AG10803 (cell line): ENCODE results near the gene GRAMD2A.

Source experiments
- DNase-seq: peaks from one replicate; pipeline ENCODE4 v3.0.0; 2010; ENCODE audit warnings: low read depth
- H3K4me3 ChIP-seq: 2 replicates; pipeline ENCODE4 v1.5.1; 2011; ENCODE audit warnings: mild to moderate bottlenecking, low read length, control low read depth
- TF ChIP-seq, protein P1 (sequence below): conservative IDR thresholded peaks from 2 replicates; pipeline ENCODE4 v1.5.1; 2011; ENCODE audit warnings: mild to moderate bottlenecking, low read length, control low read depth, inconsistent platforms

GRAMD2A gene

GRCh38 chr15:72236381-72237003 lies 38.9 kb upstream of the GRAMD2A start:
- no peak for DNase-seq
- TF ChIP-seq, protein P1, sequence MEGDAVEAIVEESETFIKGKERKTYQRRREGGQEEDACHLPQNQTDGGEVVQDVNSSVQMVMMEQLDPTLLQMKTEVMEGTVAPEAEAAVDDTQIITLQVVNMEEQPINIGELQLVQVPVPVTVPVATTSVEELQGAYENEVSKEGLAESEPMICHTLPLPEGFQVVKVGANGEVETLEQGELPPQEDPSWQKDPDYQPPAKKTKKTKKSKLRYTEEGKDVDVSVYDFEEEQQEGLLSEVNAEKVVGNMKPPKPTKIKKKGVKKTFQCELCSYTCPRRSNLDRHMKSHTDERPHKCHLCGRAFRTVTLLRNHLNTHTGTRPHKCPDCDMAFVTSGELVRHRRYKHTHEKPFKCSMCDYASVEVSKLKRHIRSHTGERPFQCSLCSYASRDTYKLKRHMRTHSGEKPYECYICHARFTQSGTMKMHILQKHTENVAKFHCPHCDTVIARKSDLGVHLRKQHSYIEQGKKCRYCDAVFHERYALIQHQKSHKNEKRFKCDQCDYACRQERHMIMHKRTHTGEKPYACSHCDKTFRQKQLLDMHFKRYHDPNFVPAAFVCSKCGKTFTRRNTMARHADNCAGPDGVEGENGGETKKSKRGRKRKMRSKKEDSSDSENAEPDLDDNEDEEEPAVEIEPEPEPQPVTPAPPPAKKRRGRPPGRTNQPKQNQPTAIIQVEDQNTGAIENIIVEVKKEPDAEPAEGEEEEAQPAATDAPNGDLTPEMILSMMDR = no peak
- peak overlapping the region; percentile 66 for H3K4me3 ChIP-seq

- no peak for DNase-seq
- TF ChIP-seq, protein P1 = no peak
- no peak overlapping the region for H3K4me3 ChIP-seq
Measured at GRCh38 chr15:72235298-72235697, 37.7 kb upstream of the GRAMD2A start.

- no peak overlapping the region for H3K4me3 ChIP-seq
- TF ChIP-seq, protein P1 = no peak
- no peak for DNase-seq
Measured at GRCh38 chr15:72233769-72234168, 36.2 kb upstream of the GRAMD2A start.

- peak overlapping the region; percentile 93 for H3K4me3 ChIP-seq
- TF ChIP-seq, protein P1 = no peak
- peak; percentile 81 for DNase-seq
Measured at GRCh38 chr15:72231833-72232478, 34.4 kb upstream of the GRAMD2A start.

GRCh38 chr15:72231066-72231832 lies 33.7 kb upstream of the GRAMD2A start, which contains the start of gene PKM:
Gene PKM (minus strand): TSS chr15:72231190. CDS start chr15:72219097, 12,093 bp downstream.
- peak within 1 kb of the TSS; percentile 93 for H3K4me3 ChIP-seq
- TF ChIP-seq, protein P1 = no peak
- DNase-seq = peak; percentile 99

- peak; percentile 92 for DNase-seq
- peak overlapping the region; percentile 93 for H3K4me3 ChIP-seq
- TF ChIP-seq, protein P1 = no peak
Measured at GRCh38 chr15:72230197-72231065, 32.8 kb upstream of the GRAMD2A start.
